Tibial artery (tissue), 4 donors: Measurements from ENCODE around the gene DNAH11.

Experiments used
- DNase-seq, 2 donors: peaks; one replicate each; pipeline ENCODE4 v3.0.0-alpha.2; 2019
- H3K27ac ChIP-seq, 2 donors: fragments of 200-600 bp; sonication (generic) in 1 of 2; 1 replicate in 1 of 2; 2 replicates in 1 of 2; pipeline ENCODE4 v1.5.1; 2018 to 2019; ENCODE audit warnings: mild to moderate bottlenecking in 1 of 2
- H3K27me3 ChIP-seq, 2 donors: fragments of 200-600 bp; sonication (generic) in 1 of 2; one replicate each; pipeline versions ENCODE4 v1.5.1 to v1.6.0; 2016 to 2019
- H3K36me3 ChIP-seq, 3 donors: fragments of 200-600 bp; sonication (generic) in 2 of 3; one replicate each; pipeline ENCODE4 v1.5.1; 2016 to 2019; ENCODE audit warnings: mild to moderate bottlenecking in 2 of 3
- H3K4me1 ChIP-seq, 4 donors: fragments of 200-600 bp; sonication (generic) in 2 of 4; 1 replicate in 3 of 4; 2 replicates in 1 of 4; pipeline ENCODE4 v1.5.1; 2016 to 2019
- H3K4me3 ChIP-seq, 2 donors: fragments of 200-600 bp; sonication (generic) in 1 of 2; 1 replicate in 1 of 2; 2 replicates in 1 of 2; pipeline ENCODE4 v1.5.1; 2018 to 2019; ENCODE audit warnings: mild to moderate bottlenecking in 2 of 2
- H3K9me3 ChIP-seq, 3 donors: fragments of 200-600 bp; sonication (generic) in 1 of 3; one replicate each; pipeline ENCODE4 v1.5.1; 2016 to 2019
- CTCF ChIP-seq, 2 experiments: fragments of 200-600 bp in 1 of 2; fragments of 450-650 bp in 1 of 2; IDR thresholded peaks; one replicate each; pipeline ENCODE4 v1.5.1; 2017 to 2019; ENCODE audit warnings: antibody characterized with exemption in 2 of 2, mild to moderate bottlenecking in 1 of 2, moderate library complexity in 1 of 2
- intact Hi-C: fragments of 100-400 bp; cut with DNase I; formaldehyde crosslinking; loops from one replicate; pipeline ENCODE4 v1.15.0; 2023; ENCODE audit warnings: low total_unique reads

Gene DNAH11

GRCh38 chr7:21947056-21947455 is 404.2 kb downstream of the DNAH11 start:
- peaks cover 0 to 22% (median 13%) of the 10 kb centered on the region in 4 donors for H3K4me1 ChIP-seq
- DNase-seq = no peak
- H3K27ac ChIP-seq = no peak overlapping the region
- intact Hi-C loops = no loop called here
- H3K9me3 ChIP-seq = no peaks in the 10 kb centered on the region
- no peak overlapping the region for H3K4me3 ChIP-seq
- H3K36me3 ChIP-seq = no peaks in the 10 kb centered on the region
- peaks cover 0 to 14% of the 10 kb centered on the region in 2 donors for H3K27me3 ChIP-seq
- no peak for TF ChIP-seq CTCF (IDR thresholded peaks at IDR 0.05)

GRCh38 chr7:21947946-21948345 is 405.1 kb downstream of the DNAH11 start:
- no peak for TF ChIP-seq CTCF (IDR thresholded peaks at IDR 0.05)
- no peak overlapping the region for H3K27ac ChIP-seq
- no peaks in the 10 kb centered on the region for H3K9me3 ChIP-seq
- H3K4me3 ChIP-seq = no peak overlapping the region
- H3K27me3 ChIP-seq = peaks cover 0 to 12% of the 10 kb centered on the region in 2 donors
- peaks cover 0 to 22% (median 13%) of the 10 kb centered on the region in 4 donors for H3K4me1 ChIP-seq
- H3K36me3 ChIP-seq = no peaks in the 10 kb centered on the region
- intact Hi-C loops = no loop called here
- no peak for DNase-seq

- no peak overlapping the region for H3K4me3 ChIP-seq
- intact Hi-C loops = no loop called here
These were observed 405.5 kb downstream of the DNAH11 start for GRCh38 chr7:21948364-21948763.

GRCh38 chr7:21948887-21949540 is 406.2 kb downstream of the DNAH11 start:
- H3K27ac ChIP-seq = no peak overlapping the region
- H3K36me3 ChIP-seq = no peaks in the 10 kb centered on the region
- H3K27me3 ChIP-seq = peaks cover 0 to 9% of the 10 kb centered on the region in 2 donors
- no peak for DNase-seq
- no peak overlapping the region for H3K4me3 ChIP-seq
- intact Hi-C loops = no loop called here
- peaks cover 0 to 18% (median 13%) of the 10 kb centered on the region in 4 donors for H3K4me1 ChIP-seq
- H3K9me3 ChIP-seq = no peaks in the 10 kb centered on the region
- no peak for TF ChIP-seq CTCF (IDR thresholded peaks at IDR 0.05)

More at GRCh38 chr7:21948364-21948763, 405.5 kb downstream of the DNAH11 start:
- H3K36me3 ChIP-seq = no peaks in the 10 kb centered on the region
- peaks cover 0 to 11% of the 10 kb centered on the region in 2 donors for H3K27me3 ChIP-seq
- peaks cover 0 to 22% (median 13%) of the 10 kb centered on the region in 4 donors for H3K4me1 ChIP-seq
- no peaks in the 10 kb centered on the region for H3K9me3 ChIP-seq
- TF ChIP-seq CTCF (IDR thresholded peaks at IDR 0.05) = no peak
- H3K27ac ChIP-seq = no peak overlapping the region
- no peak for DNase-seq
